Daoy (cell line): Measurements from ENCODE around the gene TAF1. TPM values are rescaled to one million over a fixed set of nuclear protein-coding genes. Genes with fewer than 3 reads are reported as not detected.
A peak's percentile ranks its signal among the peaks of the same experiment; 100 is the strongest.
"Not testable (repeated sequence)": the region's sequence is repeated elsewhere in the genome, so short reads cannot be mapped to it uniquely, and the experiment has no call there.

Source experiments
- DNase-seq: peaks from one replicate; pipeline ENCODE4 v3.0.0-alpha.2; 2015; ENCODE audit warnings: low read depth
- total RNA-seq: library from RNA; depleted of rRNA; stranded (reverse); fragments of >200 nt; shearing (Covaris generic); gene quantifications from 2 replicates; pipeline ENCODE4 v1.2.3, GENCODE V29; 2014; rRNA removed

The TAF1 gene
- total RNA-seq = 17.4 and 34.3 TPM in 2 replicates

DNA sequence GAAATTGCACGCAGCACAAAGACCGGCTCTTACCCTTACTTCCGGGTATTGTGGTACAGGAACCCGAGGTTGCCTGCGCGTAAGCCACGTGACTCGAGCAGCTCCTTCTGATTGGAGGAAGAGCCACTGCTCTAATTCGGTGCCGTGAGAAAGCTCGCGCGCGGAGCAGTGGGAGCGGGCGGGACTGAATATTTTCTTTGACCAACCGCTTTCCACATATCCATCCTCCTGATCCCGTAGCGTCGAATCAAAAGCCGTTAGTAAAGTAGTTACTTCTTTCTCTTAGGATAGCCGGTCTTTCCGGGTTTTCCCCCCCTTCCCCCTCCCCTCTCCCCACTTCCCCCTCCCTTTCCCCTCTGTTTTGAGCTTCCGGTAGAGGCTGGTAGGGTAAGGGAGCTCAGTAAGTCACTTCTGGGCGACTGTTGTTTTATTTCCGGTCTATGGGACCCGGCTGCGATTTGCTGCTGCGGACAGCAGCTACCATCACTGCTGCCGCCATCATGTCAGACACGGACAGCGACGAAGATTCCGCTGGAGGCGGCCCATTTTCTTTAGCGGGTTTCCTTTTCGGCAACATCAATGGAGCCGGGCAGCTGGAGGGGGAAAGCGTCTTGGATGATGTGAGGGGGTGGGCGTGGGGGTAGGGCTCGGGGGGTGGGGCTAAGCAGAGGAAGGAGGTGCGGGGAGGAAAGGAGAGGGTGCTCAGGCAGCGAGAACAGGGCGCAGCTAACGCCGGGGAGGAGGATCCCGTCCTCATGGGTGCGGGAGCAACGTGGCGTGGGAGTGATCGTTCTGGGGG, at the start of gene TAF1:
TSS of gene TAF1 (plus strand) at position 483 of the 799 bp plus-strand sequence. CDS start at position 501, 18 bp downstream.
- DNase-seq = peak; percentile 95

GRCh38 chrX:71316959-71317358, 49.2 kb upstream of the TAF1 start:
- not testable (repeated sequence) for DNase-seq

- no peak for DNase-seq
Measured at GRCh38 chrX:71320126-71320525, 46.0 kb upstream of the TAF1 start.

GRCh38 chrX:71321731-71322130, 44.4 kb upstream of the TAF1 start:
- no peak for DNase-seq

- DNase-seq = not testable (repeated sequence)
Measured at GRCh38 chrX:71324452-71324851, 41.7 kb upstream of the TAF1 start.

DNA sequence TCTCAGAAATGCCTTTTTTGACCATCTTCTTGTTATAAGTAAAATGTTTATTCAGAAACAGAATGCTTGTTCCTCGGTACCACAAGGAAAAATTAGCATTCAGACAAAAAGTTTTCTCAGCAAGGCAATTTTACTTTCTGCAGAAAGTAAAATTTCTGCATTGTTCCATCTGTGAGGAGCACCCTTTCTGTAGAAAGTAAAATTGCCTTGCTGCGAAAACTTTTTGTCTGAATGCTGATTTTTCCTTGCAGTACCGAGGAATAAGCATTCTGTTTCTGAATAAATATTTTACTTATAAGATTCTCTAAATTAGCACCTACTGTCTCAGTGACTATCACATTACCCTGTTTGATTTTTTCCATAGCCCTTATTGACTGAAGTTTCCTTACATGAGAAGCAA, 39.8 kb upstream of the TAF1 start:
- DNase-seq = no peak

DNA sequence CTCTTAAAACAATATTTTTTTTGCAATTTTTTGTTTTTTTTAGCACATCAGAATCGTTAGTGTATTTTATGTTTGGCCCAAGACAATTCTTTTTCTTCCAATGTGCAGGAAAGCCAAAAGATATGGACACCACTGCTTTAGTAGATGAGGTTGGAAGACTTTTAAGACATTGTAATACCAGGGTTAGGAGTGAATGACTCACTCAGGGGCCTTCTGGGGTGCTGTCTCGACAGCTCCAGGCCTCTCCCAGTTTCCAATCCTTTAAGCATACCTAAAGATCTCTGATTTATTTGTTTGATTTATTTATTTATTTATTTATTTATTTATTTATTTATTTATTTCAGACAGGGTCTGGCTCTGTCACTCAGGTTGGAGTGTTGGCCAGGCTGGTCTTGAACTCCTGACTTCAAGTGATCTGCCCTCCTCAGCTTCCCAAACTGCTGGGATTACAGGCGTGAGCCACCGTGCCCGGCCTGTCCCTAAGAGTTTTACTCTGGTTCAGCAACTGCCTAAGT, 16.9 kb upstream of the TAF1 start:
- not testable (repeated sequence) for DNase-seq

DNA sequence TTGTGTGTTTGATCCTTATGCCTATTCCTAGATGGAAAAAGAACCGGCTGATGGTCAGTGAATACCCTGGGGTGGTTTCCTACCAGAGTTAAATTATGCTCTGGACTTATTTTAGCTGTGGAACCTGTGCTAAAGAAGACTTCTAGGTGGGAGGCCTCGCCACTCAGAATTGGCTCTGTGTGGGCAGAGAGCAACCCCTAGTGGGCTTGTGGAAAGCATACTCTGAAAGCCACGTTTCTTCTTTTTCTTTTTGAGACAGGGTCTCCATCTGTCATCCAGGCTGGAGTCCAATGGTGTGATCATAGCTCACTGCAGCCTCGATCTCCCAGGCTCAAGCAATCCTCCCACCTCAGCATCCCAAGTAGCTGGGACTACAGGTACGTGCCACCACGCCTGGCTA, 16.3 kb upstream of the TAF1 start:
- DNase-seq = not testable (repeated sequence)

- DNase-seq = not testable (repeated sequence)
Measured at GRCh38 chrX:71352439-71352838, 13.7 kb upstream of the TAF1 start.

DNA sequence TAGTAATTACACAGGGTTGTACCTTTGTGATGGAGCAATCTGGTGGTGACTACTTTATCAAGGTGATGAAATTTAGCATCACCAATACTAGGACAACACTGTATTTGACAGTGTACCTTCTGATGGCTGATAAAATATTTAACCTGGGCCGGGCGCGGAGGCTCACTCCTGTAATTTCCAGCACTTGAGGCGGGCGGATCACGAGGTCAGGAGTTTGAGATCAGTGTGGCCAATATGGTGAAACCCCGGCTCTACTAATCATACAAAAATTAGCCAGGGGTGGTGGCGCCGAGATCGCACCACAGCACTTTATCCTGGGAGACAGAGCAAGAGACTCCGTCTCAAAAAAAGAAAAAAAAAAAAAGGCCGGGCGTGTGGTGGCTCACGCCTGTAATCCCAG, 1.9 kb upstream of the TAF1 start:
- no peak for DNase-seq

GRCh38 chrX:71365356-71365874, 742 bp upstream of the TAF1 start:
- DNase-seq = no peak

- peak; percentile 11 for DNase-seq
Measured at GRCh38 chrX:71366674-71367256, 608 bp downstream of the TAF1 start.

GRCh38 chrX:71367396-71367795, 1.2 kb downstream of the TAF1 start:
- no peak for DNase-seq

DNA sequence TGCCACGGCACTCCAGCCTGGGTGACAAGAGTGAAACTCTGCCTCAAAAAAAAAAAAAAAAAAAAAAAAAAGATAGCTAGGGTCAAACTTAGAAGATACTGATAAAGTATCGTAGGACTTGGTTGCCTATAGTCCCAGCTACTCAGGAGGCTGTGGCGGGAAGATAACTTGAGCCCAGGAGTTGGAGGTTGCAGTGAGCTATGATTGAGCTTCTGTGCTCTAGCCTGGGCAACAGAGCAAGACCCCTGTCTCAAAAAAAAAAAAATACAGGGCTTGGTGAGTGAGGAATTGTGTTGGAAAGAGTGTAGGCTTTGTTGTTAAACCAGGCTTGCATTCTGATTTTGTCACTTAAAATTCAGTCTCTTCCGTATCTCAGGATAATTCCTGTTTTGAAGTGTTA, 6.2 kb downstream of the TAF1 start:
- DNase-seq = no peak

DNA sequence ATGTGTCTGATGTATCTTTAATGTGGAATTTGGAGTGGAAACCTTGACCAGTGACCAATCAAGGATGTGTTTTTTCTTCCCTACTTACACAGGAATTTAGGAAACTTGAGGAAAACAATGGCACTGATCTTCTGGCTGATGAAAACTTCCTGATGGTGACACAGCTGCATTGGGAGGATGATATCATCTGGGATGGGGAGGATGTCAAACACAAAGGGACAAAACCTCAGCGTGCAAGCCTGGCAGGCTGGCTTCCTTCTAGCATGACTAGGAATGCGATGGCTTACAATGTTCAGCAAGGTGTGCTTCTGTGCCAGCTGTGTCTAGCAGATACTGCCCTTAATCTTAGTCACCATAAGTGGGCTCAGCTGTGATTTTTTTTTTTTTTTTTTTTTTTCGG, 12.6 kb downstream of the TAF1 start:
- no peak for DNase-seq

GRCh38 chrX:71391725-71392124, 25.6 kb downstream of the TAF1 start:
- DNase-seq = not testable (repeated sequence)

DNA sequence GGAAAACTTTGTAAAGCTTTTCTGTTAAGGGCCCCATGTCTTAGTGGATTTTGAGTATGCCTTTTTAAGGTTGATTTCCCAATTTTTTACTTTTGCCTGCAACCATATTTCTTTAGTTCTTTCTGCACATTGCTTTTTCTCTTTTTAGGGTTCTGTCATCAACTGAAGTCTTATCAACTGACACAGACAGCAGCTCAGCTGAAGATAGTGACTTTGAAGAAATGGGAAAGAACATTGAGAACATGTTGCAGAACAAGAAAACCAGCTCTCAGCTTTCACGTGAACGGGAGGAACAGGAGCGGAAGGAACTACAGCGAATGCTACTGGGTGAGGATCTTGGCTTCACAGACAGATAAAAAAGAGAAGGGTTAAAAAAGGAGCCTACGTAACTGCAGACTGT, 27.8 kb downstream of the TAF1 start:
- DNase-seq = no peak

- DNase-seq = no peak
Measured at GRCh38 chrX:71396576-71396975, 30.4 kb downstream of the TAF1 start.

DNA sequence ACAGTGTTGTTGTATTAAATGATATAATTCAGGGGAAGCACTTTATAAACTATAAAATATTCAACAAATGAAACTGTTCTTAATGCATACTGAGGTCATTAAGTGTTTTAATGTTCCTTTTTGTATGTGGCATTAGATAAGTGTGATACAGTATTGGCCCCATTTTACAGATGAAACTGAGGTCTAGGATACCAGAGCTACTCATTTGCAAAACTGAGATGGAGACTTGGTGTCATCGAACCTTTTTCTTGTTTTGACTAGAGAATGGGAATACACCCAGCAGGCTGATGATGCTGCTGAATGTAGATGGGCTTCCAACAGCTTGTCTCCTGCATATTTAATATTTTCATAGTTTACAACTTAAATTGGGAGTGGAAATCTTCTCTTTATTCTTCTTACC, 34.6 kb downstream of the TAF1 start:
- DNase-seq = no peak

- DNase-seq = not testable (repeated sequence)
Measured at GRCh38 chrX:71416260-71416659, 50.1 kb downstream of the TAF1 start.

- DNase-seq = no peak
Measured at GRCh38 chrX:71420686-71421085, 54.5 kb downstream of the TAF1 start.

DNA sequence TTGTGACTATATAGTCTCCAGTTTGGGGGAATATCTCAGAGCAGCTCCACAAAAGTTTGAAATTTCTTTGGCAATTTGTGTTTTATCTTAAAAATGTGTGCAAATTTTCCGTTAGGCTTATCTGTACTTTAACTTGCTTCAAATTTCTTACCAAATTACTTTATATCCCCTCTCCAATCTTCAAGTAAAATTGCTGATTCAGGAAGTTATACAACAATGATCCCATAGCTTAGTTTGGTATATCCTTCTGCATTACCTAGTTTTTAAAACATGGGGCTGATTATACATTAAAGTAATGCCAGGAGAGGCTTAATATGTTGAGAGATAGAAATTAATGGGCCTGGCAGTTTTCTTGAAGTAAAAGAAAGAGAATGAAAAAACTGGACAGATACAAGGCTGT, 66.6 kb downstream of the TAF1 start:
- no peak for DNase-seq

DNA sequence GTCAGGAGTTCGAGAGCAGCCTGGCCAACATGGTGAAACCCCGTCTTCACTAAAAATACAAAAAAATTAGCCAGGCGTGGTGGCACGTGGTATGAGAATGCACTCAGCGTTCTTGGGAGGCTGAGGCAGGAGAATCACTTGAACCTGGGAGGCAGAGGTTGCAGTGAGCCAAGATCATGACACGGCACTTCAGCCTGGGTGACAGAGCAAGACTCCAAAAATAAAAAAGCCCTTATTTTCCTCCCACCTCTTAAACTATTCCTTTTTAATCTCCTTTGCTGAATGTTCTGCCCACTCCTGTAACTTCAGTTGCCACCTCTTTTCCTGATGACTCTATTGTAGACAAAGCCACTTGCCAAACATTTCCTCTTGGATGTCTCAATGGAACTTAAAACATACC, 72.6 kb downstream of the TAF1 start:
- no peak for DNase-seq
